MCF 10A (cell line): ENCODE data around the gene COLEC12. TPM values are rescaled to one million over a fixed set of nuclear protein-coding genes. Genes with fewer than 3 reads are reported as not detected.

Experiments
- BruUV-seq: library from RNA; stranded (reverse); fragments of 400-500 nt; replicated peaks from 2 replicates; lab custom pipeline; 2021; lab: Mats Ljungman, UMichigan
- CTCF ChIA-PET: fragments of 300-600 bp; sonication (Branson Sonifier 250); formaldehyde crosslinking; extraction: SDS; loops from one replicate; lab custom pipeline; 2021; ENCODE audit warnings: antibody characterized with exemption, inconsistent platforms; lab: Yijun Ruan, JAX
- POLR2A ChIA-PET: fragments of 300-600, 350-650 bp; sonication (Branson Sonifier 250); formaldehyde crosslinking; extraction: SDS; loops from one replicate; lab custom pipeline; 2020; ENCODE audit warnings: antibody characterized with exemption, inconsistent platforms; lab: Yijun Ruan, JAX
- DNase-seq: peaks from one replicate; pipeline ENCODE4 v3.0.0-alpha.2; 2018; ENCODE audit not compliant: unreplicated experiment
- H3K27ac Mint-ChIP-seq: one replicate; pipeline ENCODE4 v1.8.0; 2022; ENCODE audit warnings: mild to moderate bottlenecking, low read depth, mixed read lengths; ENCODE audit not compliant: unreplicated experiment
- H3K27me3 Mint-ChIP-seq: one replicate; pipeline ENCODE4 v1.8.0; 2022; ENCODE audit warnings: mixed read lengths; ENCODE audit not compliant: insufficient read depth, unreplicated experiment
- H3K36me3 Mint-ChIP-seq: one replicate; pipeline ENCODE4 v1.8.0; 2022; ENCODE audit warnings: mild to moderate bottlenecking, moderate library complexity, mixed read lengths; ENCODE audit not compliant: insufficient read depth, unreplicated experiment
- H3K4me1 Mint-ChIP-seq: one replicate; pipeline ENCODE4 v1.8.0; 2022; ENCODE audit warnings: mixed read lengths; ENCODE audit not compliant: insufficient read depth, unreplicated experiment
- H3K4me3 Mint-ChIP-seq: one replicate; pipeline ENCODE4 v1.8.0; 2022; ENCODE audit warnings: mild to moderate bottlenecking, moderate library complexity, mixed read lengths; ENCODE audit not compliant: unreplicated experiment
- H3K9me3 Mint-ChIP-seq: one replicate; pipeline ENCODE4 v1.8.0; 2022; ENCODE audit warnings: mixed read lengths; ENCODE audit not compliant: unreplicated experiment
- CTCF ChIP-seq: fragments of 200-600 bp; IDR thresholded peaks from one replicate; pipeline ENCODE4 v1.8.0; 2022; ENCODE audit warnings: antibody characterized with exemption, mild to moderate bottlenecking; ENCODE audit not compliant: unreplicated experiment
- intact Hi-C: fragments of 100-400 bp; cut with micrococcal nuclease; formaldehyde crosslinking; loops from 2 replicates; pipeline ENCODE4 v1.14.1; 2022
- total RNA-seq: library from RNA; stranded (reverse); gene quantifications from 2 replicates; pipeline ENCODE4 v1.2.3, GENCODE V29; 2022

The COLEC12 gene
- total RNA-seq, 1 experiment from 2014 or later: 0.05 TPM

GRCh38 chr18:302097-302496, 198.4 kb downstream of the COLEC12 start:
- H3K9me3 Mint-ChIP-seq: peaks cover 13% of the 10 kb centered on the region
- no peaks in the 10 kb centered on the region for H3K36me3 Mint-ChIP-seq
- H3K27me3 Mint-ChIP-seq: no peaks in the 10 kb centered on the region
- ChIA-PET POLR2A (no interaction called here), CTCF (interaction anchor here (0.6 to 1.3 kb wide), 2 partner anchors 10 to 660 kb away, joined by 3 to 4 read pairs; no protein-coding TSS in a partner anchor)
- no peak overlapping the region for H3K27ac Mint-ChIP-seq
- DNase-seq: no peak
- intact Hi-C loops: no loop called here
- no peak for TF ChIP-seq CTCF
- no TSS peak for BruUV-seq
- H3K4me1 Mint-ChIP-seq: no peaks in the 10 kb centered on the region
- no peak overlapping the region for H3K4me3 Mint-ChIP-seq

- Mint-ChIP-seq H3K9me3 (no peaks in the 10 kb centered on the region), H3K4me1 (no peaks in the 10 kb centered on the region), H3K27ac (no peak overlapping the region), H3K36me3 (no peaks in the 10 kb centered on the region), H3K4me3 (no peak overlapping the region), H3K27me3 (peaks cover 16% of the 10 kb centered on the region)
- intact Hi-C loops: no loop called here
- DNase-seq: no peak
- CTCF ChIA-PET: no interaction called here
- BruUV-seq: no TSS peak
- no peak for TF ChIP-seq CTCF
- POLR2A ChIA-PET: no interaction called here
Measured at GRCh38 chr18:297936-298335, 202.6 kb downstream of the COLEC12 start.

- Mint-ChIP-seq H3K27me3 (peaks cover 16% of the 10 kb centered on the region), H3K4me1 (no peaks in the 10 kb centered on the region), H3K36me3 (no peaks in the 10 kb centered on the region), H3K9me3 (no peaks in the 10 kb centered on the region), H3K27ac (no peak overlapping the region), H3K4me3 (no peak overlapping the region)
- intact Hi-C loops: no loop called here
- TF ChIP-seq CTCF: no peak
- BruUV-seq: no TSS peak
- ChIA-PET POLR2A (no interaction called here), CTCF (interaction anchor here (0.7 to 1.4 kb wide), 3 partner anchors 69 to 535 kb away, joined by 3 to 4 read pairs (median 4); no protein-coding TSS in a partner anchor)
- no peak for DNase-seq
Measured at GRCh38 chr18:295756-296490, 204.6 kb downstream of the COLEC12 start.

GRCh38 chr18:294566-294965, 205.9 kb downstream of the COLEC12 start:
- CTCF ChIA-PET: interaction anchor here (0.9 to 2.5 kb wide), 4 partner anchors 321 to 334 kb away, joined by 3 to 15 read pairs (median 6); no protein-coding TSS in a partner anchor
- DNase-seq: no peak
- Mint-ChIP-seq H3K27ac (no peak overlapping the region), H3K4me1 (no peaks in the 10 kb centered on the region), H3K27me3 (peaks cover 16% of the 10 kb centered on the region), H3K4me3 (no peak overlapping the region), H3K9me3 (no peaks in the 10 kb centered on the region), H3K36me3 (no peaks in the 10 kb centered on the region)
- TF ChIP-seq CTCF: no peak
- intact Hi-C loops: no loop called here
- POLR2A ChIA-PET: interaction anchor here (0.9 to 1.0 kb wide), 2 partner anchors 9 to 326 kb away, joined by 3 to 4 read pairs; no protein-coding TSS in a partner anchor
- BruUV-seq: no TSS peak
